K562 (cell line): ENCODE results near the gene MOB4. TPM values are rescaled to one million over a fixed set of nuclear protein-coding genes. Genes with fewer than 3 reads are reported as not detected.

Experiments
- DPF2 ChIP-seq: fragments of 450-650 bp; IDR thresholded peaks from 2 replicates; pipeline ENCODE4 v1.6.1; 2016
- ESRRB ChIP-seq: fragments of 250-450 bp; sonication (Bioruptor Pico); IDR thresholded peaks from 2 replicates; pipeline ENCODE4 v1.5.0; 2020; ENCODE audit warnings: mild to moderate bottlenecking, moderate library complexity, borderline replicate concordance
- GATA2 ChIP-seq: sonication (generic); formaldehyde crosslinking; IDR thresholded peaks from 2 replicates; pipeline ENCODE4 v1.4.0; 2020; ENCODE audit warnings: mild to moderate bottlenecking, missing genetic modification reagents
- KHSRP ChIP-seq: fragments of 450-650 bp; IDR thresholded peaks from 2 replicates; pipeline ENCODE4 v1.6.1; 2017
- POU5F1 ChIP-seq: fragments of 150-350 bp; IDR thresholded peaks from 2 replicates; pipeline ENCODE4 v1.6.1; 2014; ENCODE audit warnings: borderline replicate concordance, low read length, low read depth, mild to moderate bottlenecking; ENCODE audit not compliant: partially characterized antibody
- SRSF9 ChIP-seq: fragments of 200-400 bp; formaldehyde crosslinking; IDR thresholded peaks from 2 replicates; pipeline ENCODE4 v1.6.1; 2017; ENCODE audit warnings: low read depth, low read length, borderline replicate concordance
- STAT5A ChIP-seq: IDR thresholded peaks from 2 replicates; pipeline ENCODE4 v1.6.1; 2012; ENCODE audit warnings: low read length, inconsistent platforms, borderline replicate concordance
- THAP7 ChIP-seq: fragments of 250-450 bp; sonication (Bioruptor Pico); IDR thresholded peaks from 2 replicates; pipeline ENCODE4 v1.5.0; 2021
- THRAP3 ChIP-seq: fragments of 450-650 bp; IDR thresholded peaks from 2 replicates; pipeline ENCODE4 v1.6.1; 2016; ENCODE audit warnings: mild to moderate bottlenecking, inconsistent platforms, borderline replicate concordance
- TRIM28 ChIP-seq: fragments of 450-650 bp; IDR thresholded peaks from 2 replicates; pipeline ENCODE4 v1.6.1; 2017
- YY1 ChIP-seq, 3 experiments: IDR thresholded peaks; 2 replicates each; pipeline ENCODE4 v1.6.1; 2011; ENCODE audit warnings: low read length in 2 of 3, mild to moderate bottlenecking in 2 of 3, moderate library complexity in 2 of 3, borderline replicate concordance in 1 of 3, control low read depth in 1 of 3, low read depth in 1 of 3; ENCODE audit not compliant: insufficient read depth in 3 of 3, insufficient replicate concordance in 2 of 3, control insufficient read depth in 1 of 3, insufficient read length in 1 of 3; ENCODE audit errors: extremely low read depth in 1 of 3
- ZNF384 ChIP-seq: IDR thresholded peaks from 2 replicates; pipeline ENCODE4 v1.6.1; 2012; ENCODE audit warnings: low read depth, low read length, improper control_type of control experiment
- ZNF780A ChIP-seq: fragments of 250-450 bp; sonication (Bioruptor Pico); IDR thresholded peaks from 2 replicates; pipeline ENCODE4 v1.5.0; 2021; ENCODE audit warnings: mild to moderate bottlenecking
- polyA plus RNA-seq, 8 experiments: library from polyadenylated mRNA; depleted of rRNA in 4 of 8; stranded (reverse) in 5 of 8; unstranded in 3 of 8; fragments of >200 nt; fragmentation: Nextera tagmentation in 2 of 8; fragmentation: Illumina TruSeq in 1 of 8; extraction: Ambion mirVana in 2 of 8; extraction: Trizol in 1 of 8; gene quantifications; 2 replicates each; pipeline versions ENCODE4 v1.2.1 to v1.2.3, GENCODE V29; 2011 to 2014; ENCODE audit warnings: inconsistent platforms in 1 of 8, missing spikeins in 1 of 8
- total RNA-seq, 7 experiments: library from RNA; depleted of rRNA in 6 of 7; stranded (reverse); fragments of >200 nt in 6 of 7; fragmentation: Illumina TruSeq in 2 of 7; extraction: Trizol in 2 of 7; gene quantifications; 2 replicates each; pipeline versions ENCODE4 v1.2.1 to v1.2.3, GENCODE V29; 2011 to 2021; ENCODE audit warnings: low replicate concordance in 1 of 7
- TF ChIP-seq, protein P1 (sequence below): fragments of 450-650 bp; formaldehyde crosslinking; IDR thresholded peaks from 2 replicates; pipeline ENCODE4 v1.4.0; 2020; ENCODE audit warnings: mild to moderate bottlenecking
- TF ChIP-seq, protein P2 (sequence below): sonication (generic); formaldehyde crosslinking; IDR thresholded peaks from 2 replicates; pipeline ENCODE4 v1.8.0; 2022; ENCODE audit warnings: missing genetic modification reagents, mild to moderate bottlenecking, moderate library complexity, borderline replicate concordance
- TF ChIP-seq, protein P3 (sequence below), 2 experiments: fragments of 450-650 bp in 1 of 2; sonication (generic) in 1 of 2; formaldehyde crosslinking in 1 of 2; IDR thresholded peaks; 2 replicates each; pipeline versions ENCODE4 v1.7.1 to v1.9.0; 2016 to 2022; ENCODE audit warnings: inconsistent platforms in 1 of 2, mild to moderate bottlenecking in 1 of 2, missing genetic modification reagents in 1 of 2

MOB4 gene
- total and polyA plus RNA-seq, 9 of the 15 experiments (the other 6 are each of a cell fraction or from before 2014, with no cell fraction given), result 13.5 to 30.8 (median 22.2) TPM

DNA sequence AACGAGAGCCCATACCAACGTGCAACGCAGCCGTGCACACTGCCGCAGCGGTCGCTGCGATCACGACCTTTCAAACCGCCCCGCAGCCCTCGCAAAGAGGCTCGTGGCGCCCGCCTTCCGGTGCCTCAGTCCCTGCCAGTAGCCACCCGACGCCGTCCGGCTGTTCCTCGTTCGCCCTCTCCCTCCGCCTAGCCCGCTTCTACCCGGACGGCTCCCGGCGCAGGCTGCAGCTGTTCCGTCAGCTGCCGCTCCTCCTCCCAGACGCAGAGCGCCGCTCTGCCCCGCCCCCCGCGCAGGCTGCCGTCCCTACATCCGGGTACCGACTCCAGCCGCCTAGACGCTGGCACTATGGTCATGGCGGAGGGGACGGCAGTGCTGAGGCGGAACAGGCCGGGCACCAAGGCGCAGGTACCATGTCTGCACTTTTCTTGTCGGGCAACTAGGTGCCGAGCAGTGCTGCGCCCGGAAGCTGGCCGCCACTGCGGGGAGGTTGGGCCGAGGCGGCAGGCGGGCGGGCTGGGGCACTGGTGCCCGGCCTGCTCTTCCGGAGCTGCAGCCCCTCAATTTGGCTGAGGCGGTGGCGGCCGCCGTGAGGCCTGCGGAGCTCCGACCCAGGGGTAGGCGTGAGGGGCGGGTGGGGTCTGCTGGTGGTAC lies at the start of gene MOB4 (continued):
- TF ChIP-seq STAT5A, result no peak
- no peak for TF ChIP-seq THAP7
- TF ChIP-seq GATA2 (CRISPR knock-in tag), result no peak
- TF ChIP-seq SRSF9, result no peak
- no peak for TF ChIP-seq TRIM28
- TF ChIP-seq YY1 (IDR thresholded peaks at IDR 0.05; ENCODE audit: borderline replicate concordance in 1 of 3, control insufficient read depth in 1 of 3, extremely low read depth in 1 of 3, insufficient read depth in 3 of 3, insufficient read length in 1 of 3, insufficient replicate concordance in 2 of 3, low read depth in 1 of 3, low read length in 2 of 3), result peak; percentile 46 to 87 (median 81)
- no peak for TF ChIP-seq ZNF780A (CRISPR knock-in tag)
- TF ChIP-seq ESRRB, result no peak
- no peak for TF ChIP-seq THRAP3
- TF ChIP-seq KHSRP, result no peak
- TF ChIP-seq, protein P1, sequence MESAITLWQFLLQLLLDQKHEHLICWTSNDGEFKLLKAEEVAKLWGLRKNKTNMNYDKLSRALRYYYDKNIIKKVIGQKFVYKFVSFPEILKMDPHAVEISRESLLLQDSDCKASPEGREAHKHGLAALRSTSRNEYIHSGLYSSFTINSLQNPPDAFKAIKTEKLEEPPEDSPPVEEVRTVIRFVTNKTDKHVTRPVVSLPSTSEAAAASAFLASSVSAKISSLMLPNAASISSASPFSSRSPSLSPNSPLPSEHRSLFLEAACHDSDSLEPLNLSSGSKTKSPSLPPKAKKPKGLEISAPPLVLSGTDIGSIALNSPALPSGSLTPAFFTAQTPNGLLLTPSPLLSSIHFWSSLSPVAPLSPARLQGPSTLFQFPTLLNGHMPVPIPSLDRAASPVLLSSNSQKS (CRISPR knock-in tag), result no peak
- TF ChIP-seq, protein P2, sequence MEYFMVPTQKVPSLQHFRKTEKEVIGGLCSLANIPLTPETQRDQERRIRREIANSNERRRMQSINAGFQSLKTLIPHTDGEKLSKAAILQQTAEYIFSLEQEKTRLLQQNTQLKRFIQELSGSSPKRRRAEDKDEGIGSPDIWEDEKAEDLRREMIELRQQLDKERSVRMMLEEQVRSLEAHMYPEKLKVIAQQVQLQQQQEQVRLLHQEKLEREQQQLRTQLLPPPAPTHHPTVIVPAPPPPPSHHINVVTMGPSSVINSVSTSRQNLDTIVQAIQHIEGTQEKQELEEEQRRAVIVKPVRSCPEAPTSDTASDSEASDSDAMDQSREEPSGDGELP (CRISPR knock-in tag), result peak; percentile 98
- no peak for TF ChIP-seq POU5F1
- peak; percentile 16; the same call in 1 of the 2 replicates for TF ChIP-seq ZNF384
- TF ChIP-seq, protein P3, sequence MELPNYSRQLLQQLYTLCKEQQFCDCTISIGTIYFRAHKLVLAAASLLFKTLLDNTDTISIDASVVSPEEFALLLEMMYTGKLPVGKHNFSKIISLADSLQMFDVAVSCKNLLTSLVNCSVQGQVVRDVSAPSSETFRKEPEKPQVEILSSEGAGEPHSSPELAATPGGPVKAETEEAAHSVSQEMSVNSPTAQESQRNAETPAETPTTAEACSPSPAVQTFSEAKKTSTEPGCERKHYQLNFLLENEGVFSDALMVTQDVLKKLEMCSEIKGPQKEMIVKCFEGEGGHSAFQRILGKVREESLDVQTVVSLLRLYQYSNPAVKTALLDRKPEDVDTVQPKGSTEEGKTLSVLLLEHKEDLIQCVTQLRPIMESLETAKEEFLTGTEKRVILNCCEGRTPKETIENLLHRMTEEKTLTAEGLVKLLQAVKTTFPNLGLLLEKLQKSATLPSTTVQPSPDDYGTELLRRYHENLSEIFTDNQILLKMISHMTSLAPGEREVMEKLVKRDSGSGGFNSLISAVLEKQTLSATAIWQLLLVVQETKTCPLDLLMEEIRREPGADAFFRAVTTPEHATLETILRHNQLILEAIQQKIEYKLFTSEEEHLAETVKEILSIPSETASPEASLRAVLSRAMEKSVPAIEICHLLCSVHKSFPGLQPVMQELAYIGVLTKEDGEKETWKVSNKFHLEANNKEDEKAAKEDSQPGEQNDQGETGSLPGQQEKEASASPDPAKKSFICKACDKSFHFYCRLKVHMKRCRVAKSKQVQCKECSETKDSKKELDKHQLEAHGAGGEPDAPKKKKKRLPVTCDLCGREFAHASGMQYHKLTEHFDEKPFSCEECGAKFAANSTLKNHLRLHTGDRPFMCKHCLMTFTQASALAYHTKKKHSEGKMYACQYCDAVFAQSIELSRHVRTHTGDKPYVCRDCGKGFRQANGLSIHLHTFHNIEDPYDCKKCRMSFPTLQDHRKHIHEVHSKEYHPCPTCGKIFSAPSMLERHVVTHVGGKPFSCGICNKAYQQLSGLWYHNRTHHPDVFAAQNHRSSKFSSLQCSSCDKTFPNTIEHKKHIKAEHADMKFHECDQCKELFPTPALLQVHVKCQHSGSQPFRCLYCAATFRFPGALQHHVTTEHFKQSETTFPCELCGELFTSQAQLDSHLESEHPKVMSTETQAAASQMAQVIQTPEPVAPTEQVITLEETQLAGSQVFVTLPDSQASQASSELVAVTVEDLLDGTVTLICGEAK (IDR thresholded peaks at IDR 0.05), result peak; percentile 88
- TF ChIP-seq, protein P3 (CRISPR knock-in tag; IDR thresholded peaks at IDR 0.05), result no peak
- peak; percentile 67; the same call in 1 of the 2 replicates for TF ChIP-seq DPF2
